SK-N-SH treated with all-trans-retinoic acid at 6 μM for 48 hours (cell line): ENCODE data around the gene ACOX1.

Source experiments
- ESRRG ChIP-seq: fragments of 250-450 bp; sonication (Bioruptor Pico); IDR thresholded peaks from 2 replicates; pipeline ENCODE4 v1.6.1; 2021; ENCODE audit warnings: mild to moderate bottlenecking
- GLIS3 ChIP-seq: fragments of 250-450 bp; sonication (Bioruptor Pico); IDR thresholded peaks from 2 replicates; pipeline ENCODE4 v1.5.0; 2020; ENCODE audit warnings: mild to moderate bottlenecking, moderate library complexity
- OSR1 ChIP-seq: fragments of 250-450 bp; sonication (Bioruptor Pico); IDR thresholded peaks from 2 replicates; pipeline ENCODE4 v1.8.0; 2022; ENCODE audit warnings: moderate library complexity, mild to moderate bottlenecking, inconsistent platforms
- POU6F1 ChIP-seq: fragments of 250-450 bp; sonication (Bioruptor Pico); IDR thresholded peaks from 2 replicates; pipeline ENCODE4 v1.8.0; 2021; ENCODE audit warnings: low read depth, mild to moderate bottlenecking, moderate library complexity, borderline replicate concordance
- TSHZ2 ChIP-seq: fragments of 250-450 bp; sonication (Bioruptor Pico); IDR thresholded peaks from 2 replicates; pipeline ENCODE4 v1.5.0; 2020; ENCODE audit warnings: mild to moderate bottlenecking, moderate library complexity
- ZFP3 ChIP-seq: fragments of 250-450 bp; sonication (Bioruptor Pico); IDR thresholded peaks from 2 replicates; pipeline ENCODE4 v1.5.0; 2020; ENCODE audit warnings: mild to moderate bottlenecking, moderate library complexity
- ZFP30 ChIP-seq: fragments of 450-650 bp; formaldehyde crosslinking; IDR thresholded peaks from 2 replicates; pipeline ENCODE4 v1.5.0; 2022; ENCODE audit warnings: mild to moderate bottlenecking, moderate library complexity
- ZNF8 ChIP-seq: fragments of 450-650 bp; formaldehyde crosslinking; IDR thresholded peaks from 2 replicates; pipeline ENCODE4 v1.5.0; 2020; ENCODE audit warnings: mild to moderate bottlenecking, moderate library complexity
- TF ChIP-seq, protein P1 (sequence below): fragments of 250-450 bp; sonication (Bioruptor Pico); IDR thresholded peaks from 2 replicates; pipeline ENCODE4 v1.8.0; 2020; ENCODE audit warnings: mild to moderate bottlenecking, moderate library complexity, borderline replicate concordance

GRCh38 chr17:75970011-75970523 lies 8.9 kb downstream of the ACOX1 start:
- TF ChIP-seq ZNF8 (CRISPR knock-in tag), result no peak
- TF ChIP-seq, protein P1, sequence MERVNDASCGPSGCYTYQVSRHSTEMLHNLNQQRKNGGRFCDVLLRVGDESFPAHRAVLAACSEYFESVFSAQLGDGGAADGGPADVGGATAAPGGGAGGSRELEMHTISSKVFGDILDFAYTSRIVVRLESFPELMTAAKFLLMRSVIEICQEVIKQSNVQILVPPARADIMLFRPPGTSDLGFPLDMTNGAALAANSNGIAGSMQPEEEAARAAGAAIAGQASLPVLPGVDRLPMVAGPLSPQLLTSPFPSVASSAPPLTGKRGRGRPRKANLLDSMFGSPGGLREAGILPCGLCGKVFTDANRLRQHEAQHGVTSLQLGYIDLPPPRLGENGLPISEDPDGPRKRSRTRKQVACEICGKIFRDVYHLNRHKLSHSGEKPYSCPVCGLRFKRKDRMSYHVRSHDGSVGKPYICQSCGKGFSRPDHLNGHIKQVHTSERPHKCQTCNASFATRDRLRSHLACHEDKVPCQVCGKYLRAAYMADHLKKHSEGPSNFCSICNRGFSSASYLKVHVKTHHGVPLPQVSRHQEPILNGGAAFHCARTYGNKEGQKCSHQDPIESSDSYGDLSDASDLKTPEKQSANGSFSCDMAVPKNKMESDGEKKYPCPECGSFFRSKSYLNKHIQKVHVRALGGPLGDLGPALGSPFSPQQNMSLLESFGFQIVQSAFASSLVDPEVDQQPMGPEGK (CRISPR knock-in tag), result no peak
- TF ChIP-seq ZFP30, result no peak
- TF ChIP-seq GLIS3, result no peak
- no peak for TF ChIP-seq OSR1 (CRISPR knock-in tag)
- TF ChIP-seq ESRRG (CRISPR knock-in tag), result no peak
- no peak for TF ChIP-seq POU6F1 (CRISPR knock-in tag)
- TF ChIP-seq ZFP3 (CRISPR knock-in tag), result no peak
- no peak for TF ChIP-seq TSHZ2 (CRISPR knock-in tag)
